GM18868 (cell line): Measurements from ENCODE around the gene BTN1A1.

Experiments
- ATAC-seq: cut with Tn5 transposase; IDR thresholded peaks from one replicate; pipeline ENCODE4 v1.9.1; 2021; ENCODE audit warnings: mild to moderate bottlenecking, moderate library complexity; ENCODE audit not compliant: unreplicated experiment

Gene BTN1A1

GRCh38 chr6:26475823-26476729 lies 24.0 kb upstream of the BTN1A1 start:
- no peak for ATAC-seq

- ATAC-seq: no peak
Observed at GRCh38 chr6:26476896-26477295, 23.2 kb upstream of the BTN1A1 start.

DNA sequence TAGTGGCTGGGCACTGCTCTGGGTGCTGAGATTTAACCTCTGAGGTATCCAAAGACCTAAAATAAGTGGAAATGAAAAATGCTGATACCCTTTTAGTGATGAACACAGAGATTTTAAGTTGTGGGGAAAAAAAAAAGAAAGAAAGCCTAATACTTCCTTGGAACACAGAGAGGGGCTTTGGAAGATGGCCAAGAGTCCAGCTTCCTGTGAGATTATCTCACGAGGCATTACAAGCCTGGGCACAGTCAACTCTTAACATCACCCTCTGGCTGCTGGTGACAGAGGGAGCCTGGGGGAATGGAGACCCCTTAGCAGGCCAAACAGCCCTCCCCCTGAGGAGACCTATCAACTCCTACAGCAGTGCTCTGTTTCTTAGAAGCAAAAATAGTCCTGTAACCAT lies 22.7 kb upstream of the BTN1A1 start:
- ATAC-seq: no peak

DNA sequence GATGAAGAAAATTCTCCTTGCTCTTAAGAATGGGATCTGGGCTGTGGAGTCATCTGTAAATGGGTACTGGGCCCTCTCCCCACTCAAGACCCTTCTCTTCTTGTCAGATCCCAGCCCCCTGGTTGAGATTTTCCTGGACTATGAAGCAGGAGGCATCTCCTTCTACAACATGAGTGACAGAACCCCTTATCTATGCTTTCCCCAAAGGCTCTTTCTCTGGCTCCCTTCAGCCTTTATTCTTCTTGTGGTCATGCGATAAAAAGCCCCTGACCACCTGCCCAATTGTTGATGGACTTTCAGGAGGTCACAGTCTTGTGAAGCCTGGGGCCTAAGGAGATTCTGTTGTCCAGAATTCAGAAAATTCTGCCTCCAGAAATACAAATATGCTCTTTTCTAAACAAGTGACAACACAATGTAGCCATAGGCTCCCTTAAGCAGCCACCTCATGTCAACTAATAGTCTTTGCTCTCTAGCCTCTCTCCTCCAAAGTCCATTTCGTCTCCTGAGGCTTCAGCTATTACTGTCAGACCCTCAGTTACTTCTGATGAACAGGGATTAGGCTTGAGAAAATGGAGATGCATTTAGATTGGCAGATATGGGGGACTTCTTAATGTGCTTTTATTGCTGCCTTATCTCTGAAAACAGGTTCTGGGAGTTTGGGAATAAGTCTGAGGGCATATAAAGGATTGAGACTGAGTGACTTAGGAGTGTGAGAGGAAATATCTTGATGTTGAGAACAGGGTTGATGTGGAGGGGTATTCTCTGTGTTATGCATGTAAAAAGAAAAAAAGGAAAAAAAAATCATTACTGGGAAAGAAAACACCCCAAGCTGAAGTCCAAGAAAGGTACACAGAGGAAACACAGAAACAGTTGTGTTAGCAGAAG lies 21.8 kb upstream of the BTN1A1 start:
- no peak for ATAC-seq

- ATAC-seq: no peak
Observed at GRCh38 chr6:26478985-26479278, 21.2 kb upstream of the BTN1A1 start.

DNA sequence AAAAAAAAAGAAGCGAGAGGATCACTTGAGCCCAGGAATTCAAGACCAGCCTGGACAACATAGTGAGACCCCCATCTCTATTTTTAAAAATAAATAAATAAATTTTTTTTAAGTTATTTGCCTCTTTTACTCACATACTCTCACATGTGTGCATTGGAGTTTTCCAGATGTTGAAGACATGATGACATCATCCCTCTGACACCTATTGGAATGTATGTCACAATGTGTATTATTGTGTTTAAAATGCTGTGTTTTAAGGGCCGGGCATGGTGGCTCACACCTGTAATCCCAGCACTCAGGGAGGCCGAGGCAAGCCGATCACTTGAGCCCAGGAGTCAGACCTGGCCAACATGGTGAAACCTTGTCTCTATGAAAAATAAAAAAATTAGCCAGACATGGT lies 17.8 kb upstream of the BTN1A1 start:
- no peak for ATAC-seq

DNA sequence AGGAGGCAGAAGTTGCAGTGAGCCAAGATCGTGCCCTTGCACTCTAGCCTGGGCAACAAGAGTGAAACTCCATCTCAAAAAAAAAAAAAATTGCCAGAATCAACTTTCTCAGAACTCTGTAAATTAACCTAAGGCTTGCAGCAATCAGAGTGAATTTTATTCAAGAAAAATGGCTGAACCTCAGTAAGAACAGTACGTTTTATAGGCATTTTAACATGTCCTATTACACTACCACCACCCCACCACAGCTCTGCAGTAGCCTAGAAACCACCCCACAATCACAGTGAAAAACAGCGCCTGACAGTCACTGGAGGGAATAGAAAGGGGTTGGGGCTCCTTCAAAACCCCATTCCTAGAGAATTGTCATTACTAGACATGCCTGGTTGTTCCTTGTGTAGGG lies 16.4 kb upstream of the BTN1A1 start:
- no peak for ATAC-seq

DNA sequence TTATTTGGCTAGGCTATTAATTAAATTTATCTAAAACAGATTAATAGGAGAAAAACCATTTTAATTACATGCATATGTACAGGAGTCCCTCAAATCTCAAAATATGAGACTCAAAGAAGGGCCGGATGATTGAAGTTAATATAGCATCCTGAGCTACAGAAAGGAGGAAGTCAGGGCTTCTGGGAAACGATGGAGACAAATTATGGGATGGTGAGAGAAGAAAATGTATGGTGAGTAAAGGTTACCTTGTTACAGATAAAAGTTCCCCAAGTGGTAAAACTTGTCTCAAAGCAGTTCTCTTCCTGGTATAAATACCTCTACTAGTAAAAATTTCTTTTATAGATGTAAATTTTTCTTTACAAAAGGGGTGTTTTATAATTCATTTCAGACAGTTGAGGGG lies 15.9 kb upstream of the BTN1A1 start:
- ATAC-seq: no peak

- no peak for ATAC-seq
Observed at GRCh38 chr6:26485112-26485780, 14.9 kb upstream of the BTN1A1 start.

GRCh38 chr6:26486358-26486757 lies 13.7 kb upstream of the BTN1A1 start:
- no peak for ATAC-seq

GRCh38 chr6:26487466-26487865 lies 12.6 kb upstream of the BTN1A1 start:
- ATAC-seq: no peak

- ATAC-seq: no peak
Observed at GRCh38 chr6:26489996-26490964, 9.8 kb upstream of the BTN1A1 start.

DNA sequence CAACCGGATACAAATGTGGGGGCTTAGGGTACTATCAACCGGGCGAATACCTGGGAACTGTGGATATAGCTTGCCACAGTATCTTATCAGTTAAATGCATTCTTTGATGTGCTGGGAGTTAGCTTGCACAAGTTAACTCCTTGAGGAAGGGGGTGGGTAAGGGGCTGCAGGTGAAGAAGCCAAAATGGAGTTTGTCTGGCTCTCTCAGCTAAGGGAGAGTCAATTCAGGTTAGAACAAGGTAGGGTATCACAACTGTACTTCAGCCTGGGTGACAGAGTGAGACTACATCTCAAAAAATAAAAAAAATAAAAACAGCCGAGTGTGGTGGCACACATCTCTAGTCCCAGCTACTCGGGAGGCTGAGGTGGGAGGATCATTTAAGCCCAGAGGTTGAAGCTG lies 8.5 kb upstream of the BTN1A1 start:
- no peak for ATAC-seq

DNA sequence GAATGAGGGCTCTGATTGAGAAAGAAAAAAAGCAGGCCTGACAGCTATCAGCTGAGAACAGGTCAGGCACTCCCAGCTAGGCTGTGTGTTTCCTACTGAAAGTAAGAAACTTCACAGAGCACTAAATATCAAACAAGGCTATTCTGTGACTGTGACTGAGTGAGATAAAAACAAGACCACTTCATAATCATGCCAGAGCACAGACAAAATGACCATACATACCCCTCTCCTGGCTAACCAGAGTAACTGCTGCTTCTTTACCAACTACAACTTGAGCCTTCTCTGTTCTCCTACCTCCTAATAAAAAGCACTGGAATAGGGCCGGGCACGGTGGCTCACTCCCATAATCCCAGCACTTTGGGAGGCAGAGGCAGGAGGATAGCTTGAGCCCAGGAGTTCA lies 6.8 kb upstream of the BTN1A1 start:
- peak; percentile 59 for ATAC-seq

DNA sequence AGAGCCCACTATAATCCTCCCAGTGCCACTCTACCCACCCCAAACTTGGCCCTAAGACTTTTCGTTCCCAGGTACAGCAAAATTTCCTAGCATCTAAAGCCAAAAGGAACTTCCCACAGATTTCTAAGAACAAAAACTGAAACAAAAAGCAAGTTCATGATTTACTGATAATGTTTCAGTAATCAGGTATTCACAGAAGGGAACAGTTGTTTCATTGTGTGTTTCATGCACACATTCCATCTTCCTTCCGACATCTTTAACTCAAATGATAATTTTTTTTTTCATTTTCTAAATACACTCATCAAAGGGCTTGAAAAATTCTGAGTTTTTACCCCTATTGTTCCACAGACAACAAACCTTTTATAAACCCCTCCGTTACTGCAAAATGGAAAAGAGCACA lies 6.0 kb upstream of the BTN1A1 start:
- ATAC-seq: no peak

GRCh38 chr6:26495281-26495680 lies 4.8 kb upstream of the BTN1A1 start:
- no peak for ATAC-seq

GRCh38 chr6:26497610-26498009 lies 2.5 kb upstream of the BTN1A1 start:
- ATAC-seq: no peak

DNA sequence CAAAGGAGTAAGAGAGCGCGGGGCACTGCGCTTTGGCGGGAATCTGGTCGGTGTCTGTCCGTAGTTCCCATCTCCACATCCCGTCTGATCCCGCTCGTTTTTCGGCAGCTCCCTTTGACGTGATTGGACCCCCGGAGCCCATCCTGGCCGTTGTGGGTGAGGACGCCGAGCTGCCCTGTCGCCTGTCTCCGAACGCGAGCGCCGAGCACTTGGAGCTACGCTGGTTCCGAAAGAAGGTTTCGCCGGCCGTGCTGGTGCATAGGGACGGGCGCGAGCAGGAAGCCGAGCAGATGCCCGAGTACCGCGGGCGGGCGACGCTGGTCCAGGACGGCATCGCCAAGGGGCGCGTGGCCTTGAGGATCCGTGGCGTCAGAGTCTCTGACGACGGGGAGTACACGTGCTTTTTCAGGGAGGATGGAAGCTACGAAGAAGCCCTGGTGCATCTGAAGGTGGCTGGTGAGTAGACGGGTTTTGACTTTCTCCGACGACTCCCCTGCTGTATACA lies 1.4 kb downstream of the BTN1A1 start:
- ATAC-seq: no peak

GRCh38 chr6:26502165-26502564 lies 2.1 kb downstream of the BTN1A1 start:
- ATAC-seq: peak; percentile 74

- no peak for ATAC-seq
Observed at GRCh38 chr6:26502626-26503025, 2.5 kb downstream of the BTN1A1 start.
